Glutamatergic neuron (in vitro differentiated cells): ENCODE results near the gene KMT2A. TPM values are rescaled to one million over a fixed set of nuclear protein-coding genes. Genes with fewer than 3 reads are reported as not detected.

ENCODE experiments used
- DNase-seq: peaks from one replicate; pipeline ENCODE4 v3.0.0; 2022
- H3K27ac Mint-ChIP-seq: one replicate; pipeline ENCODE4 v1.8.0; 2020; ENCODE audit warnings: mild to moderate bottlenecking, mixed read lengths, inconsistent platforms; ENCODE audit not compliant: unreplicated experiment
- H3K27me3 Mint-ChIP-seq: one replicate; pipeline ENCODE4 v1.8.0; 2020; ENCODE audit warnings: mild to moderate bottlenecking, moderate library complexity, mixed read lengths, inconsistent platforms; ENCODE audit not compliant: unreplicated experiment
- H3K36me3 Mint-ChIP-seq: one replicate; pipeline ENCODE4 v1.8.0; 2020; ENCODE audit warnings: mild to moderate bottlenecking, mixed read lengths, inconsistent platforms; ENCODE audit not compliant: unreplicated experiment
- H3K4me1 Mint-ChIP-seq: one replicate; pipeline ENCODE4 v1.8.0; 2020; ENCODE audit warnings: mild to moderate bottlenecking, low read depth, mixed read lengths, inconsistent platforms; ENCODE audit not compliant: unreplicated experiment
- H3K4me3 Mint-ChIP-seq: one replicate; pipeline ENCODE4 v1.8.0; 2020; ENCODE audit warnings: mild to moderate bottlenecking, mixed read lengths, inconsistent platforms; ENCODE audit not compliant: unreplicated experiment
- H3K9me3 Mint-ChIP-seq: one replicate; pipeline ENCODE4 v1.8.0; 2020; ENCODE audit warnings: mild to moderate bottlenecking, moderate library complexity, mixed read lengths, inconsistent platforms; ENCODE audit not compliant: unreplicated experiment
- CTCF ChIP-seq: fragments of 200-600 bp; sonication (generic); IDR thresholded peaks from one replicate; pipeline ENCODE4 v1.5.0; 2021; ENCODE audit not compliant: partially characterized antibody, unreplicated experiment
- long read RNA-seq: library from polyadenylated mRNA; unstranded; transcript quantifications from one replicate; pipeline ENCODE4 v2.0.0, GENCODE V29; 2020; ENCODE audit not compliant: unreplicated experiment
- total RNA-seq: library from RNA; stranded (reverse); fragmentation: NEBNext Ultra II Directional; extraction: Animal tissue kit (Norgen Biotek cat#: 25700); gene quantifications from one replicate; pipeline ENCODE4 v1.2.1, GENCODE V29; 2021; ENCODE audit not compliant: unreplicated experiment

KMT2A gene
- total RNA-seq, result 132 TPM
- long read RNA-seq, partial matches to known transcripts, result 0 of 5 reads
- long read RNA-seq, other reads (novel, unspliced or antisense), result 3 of 5 reads

DNA sequence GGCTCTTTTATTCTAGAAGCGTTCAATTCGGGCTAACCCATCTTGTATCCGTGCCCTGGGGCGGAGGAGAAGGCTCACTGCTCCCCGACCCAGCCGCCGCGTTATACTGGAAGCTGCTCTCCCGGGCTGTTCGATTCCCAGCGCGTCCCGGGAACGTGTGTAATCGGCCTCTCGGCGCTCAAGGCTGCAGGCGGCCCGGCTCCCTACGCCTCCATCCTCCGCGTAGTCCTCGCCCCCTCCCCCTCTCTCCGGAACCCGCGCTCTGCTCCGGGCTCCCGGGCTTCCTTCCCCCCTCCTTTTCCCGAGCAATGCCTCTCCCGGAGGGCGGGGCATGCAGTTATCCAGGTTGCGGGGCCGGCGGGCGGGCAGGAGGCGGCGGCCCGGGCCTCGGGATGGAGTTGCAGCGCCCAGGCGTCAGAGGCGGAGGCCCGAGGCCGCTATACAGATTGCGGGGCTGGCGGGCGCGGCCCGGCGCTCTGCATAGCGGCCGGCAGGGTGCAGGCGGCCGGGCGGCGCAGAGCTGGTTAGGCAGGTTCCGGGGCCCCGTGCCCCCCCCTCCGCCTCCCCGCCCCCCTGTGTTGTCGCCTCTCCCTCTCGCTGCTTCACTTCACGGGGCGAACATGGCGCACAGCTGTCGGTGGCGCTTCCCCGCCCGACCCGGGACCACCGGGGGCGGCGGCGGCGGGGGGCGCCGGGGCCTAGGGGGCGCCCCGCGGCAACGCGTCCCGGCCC is at the start of gene KMT2A:
KMT2A (plus strand) TSS at position 600 of the 732 bp plus-strand sequence; CDS start at position 621, 21 bp downstream.
- peaks cover 6% of the 10 kb centered on the region for H3K9me3 Mint-ChIP-seq
- peak; percentile 100 for DNase-seq
- H3K4me3 Mint-ChIP-seq, result peak within 1 kb of the TSS; percentile 95
- peaks cover 20% of the 10 kb centered on the region for H3K4me1 Mint-ChIP-seq
- no peaks in the 10 kb centered on the region for H3K36me3 Mint-ChIP-seq
- TF ChIP-seq CTCF, result no peak
- peak within 1 kb of the TSS; percentile 97 for H3K27ac Mint-ChIP-seq
- peaks cover 13% of the 10 kb centered on the region for H3K27me3 Mint-ChIP-seq

- no peaks in the 10 kb centered on the region for H3K9me3 Mint-ChIP-seq
- H3K27ac Mint-ChIP-seq, result no peak overlapping the region
- peaks cover 4% of the 10 kb centered on the region for H3K4me1 Mint-ChIP-seq
- H3K27me3 Mint-ChIP-seq, result peaks cover under 1% of the 10 kb centered on the region
- no peaks in the 10 kb centered on the region for H3K36me3 Mint-ChIP-seq
- TF ChIP-seq CTCF, result no peak
- no peak for DNase-seq
- H3K4me3 Mint-ChIP-seq, result no peak overlapping the region
These were observed 40.2 kb upstream of the KMT2A start for GRCh38 chr11:118396097-118396501.

- H3K27me3 Mint-ChIP-seq, result peaks cover 4% of the 10 kb centered on the region
- no peak for DNase-seq
- no peaks in the 10 kb centered on the region for H3K36me3 Mint-ChIP-seq
- H3K27ac Mint-ChIP-seq, result no peak overlapping the region
- peaks cover 1% of the 10 kb centered on the region for H3K9me3 Mint-ChIP-seq
- no peak overlapping the region for H3K4me3 Mint-ChIP-seq
- H3K4me1 Mint-ChIP-seq, result peaks cover 9% of the 10 kb centered on the region
- TF ChIP-seq CTCF, result no peak
These were observed 38.8 kb upstream of the KMT2A start for GRCh38 chr11:118397448-118397847.

- no peak for TF ChIP-seq CTCF
- no peak overlapping the region for H3K4me3 Mint-ChIP-seq
- peaks cover 4% of the 10 kb centered on the region for H3K27me3 Mint-ChIP-seq
These were observed 37.3 kb upstream of the KMT2A start for GRCh38 chr11:118398791-118399559.

More at GRCh38 chr11:118398791-118399559, 37.3 kb upstream of the KMT2A start:
- peaks cover 11% of the 10 kb centered on the region for H3K4me1 Mint-ChIP-seq
- no peaks in the 10 kb centered on the region for H3K36me3 Mint-ChIP-seq
- H3K27ac Mint-ChIP-seq, result no peak overlapping the region
- no peak for DNase-seq
- peaks cover 1% of the 10 kb centered on the region for H3K9me3 Mint-ChIP-seq
